GM23248 (cell line): ENCODE data around the gene KAZN.

ENCODE experiments used
- EZH2 ChIP-seq: fragments of 200-600 bp; sonication (generic); IDR thresholded peaks from 2 replicates; pipeline ENCODE4 v1.6.1; 2018; ENCODE audit warnings: antibody characterized with exemption, mild to moderate bottlenecking; ENCODE audit not compliant: insufficient read depth, poor library complexity, severe bottlenecking
- EZH2phosphoT487 ChIP-seq: fragments of 200-600 bp; sonication (generic); IDR thresholded peaks from 2 replicates; pipeline ENCODE4 v1.6.1; 2018; ENCODE audit warnings: antibody characterized with exemption, moderate library complexity, mild to moderate bottlenecking, low read depth; ENCODE audit not compliant: insufficient read depth

GRCh38 chr1:15016001-15016400, 417.5 kb downstream of the KAZN start:
- TF ChIP-seq EZH2 = no peak
- TF ChIP-seq EZH2phosphoT487 = no peak
